Caco-2 (cell line): ENCODE results near the gene PMFBP1. TPM values are rescaled to one million over a fixed set of nuclear protein-coding genes. Genes with fewer than 3 reads are reported as not detected.

Source experiments
- BruUV-seq: library from RNA; stranded (reverse); fragments of 400-500 nt; replicated peaks from 2 replicates; lab custom pipeline; 2021; lab: Mats Ljungman, UMichigan
- CTCF ChIA-PET: fragments of 300-600 bp; sonication (Branson Sonifier 250); formaldehyde crosslinking; loops from one replicate; lab custom pipeline; 2022; ENCODE audit warnings: antibody characterized with exemption; lab: Charles Lee
- POLR2A ChIA-PET: fragments of 300-600 bp; sonication (Branson Sonifier 250); formaldehyde crosslinking; loops from one replicate; lab custom pipeline; 2022; ENCODE audit warnings: antibody characterized with exemption; lab: Charles Lee
- DNase-seq, 2 experiments: peaks; one replicate each; pipeline versions ENCODE4 v3.0.0 to v3.0.0-alpha.2; 2020 to 2022
- H3K27me3 ChIP-seq: replicated peaks from 2 replicates; pipeline ENCODE4 v1.6.0; 2011; ENCODE audit warnings: low read length; ENCODE audit not compliant: control insufficient read depth, insufficient read depth
- H3K36me3 ChIP-seq: 2 replicates; pipeline ENCODE4 v1.5.1; 2011; ENCODE audit warnings: low read length; ENCODE audit not compliant: control insufficient read depth, insufficient read depth
- H3K4me1 ChIP-seq: fragments of 250-450 bp; sonication (Bioruptor Pico); 2 replicates; pipeline ENCODE4 v1.5.1; 2020; ENCODE audit warnings: mild to moderate bottlenecking
- H3K4me3 ChIP-seq: 2 replicates; pipeline ENCODE4 v1.5.1; 2011; ENCODE audit warnings: low read depth, mild to moderate bottlenecking, control low read depth, low read length
- H3K9me3 ChIP-seq: fragments of 250-450 bp; sonication (Bioruptor Pico); 2 replicates; pipeline ENCODE4 v1.5.1; 2020; ENCODE audit warnings: mild to moderate bottlenecking, moderate library complexity
- H3K27ac Mint-ChIP-seq: one replicate; pipeline ENCODE4 v1.8.0; 2022; ENCODE audit warnings: mixed read lengths; ENCODE audit not compliant: unreplicated experiment
- H3K27me3 Mint-ChIP-seq: one replicate; pipeline ENCODE4 v1.8.0; 2022; ENCODE audit warnings: mixed read lengths; ENCODE audit not compliant: insufficient read depth, unreplicated experiment
- H3K36me3 Mint-ChIP-seq: one replicate; pipeline ENCODE4 v1.8.0; 2022; ENCODE audit warnings: mild to moderate bottlenecking, mixed read lengths; ENCODE audit not compliant: insufficient read depth, unreplicated experiment
- H3K4me1 Mint-ChIP-seq: one replicate; pipeline ENCODE4 v1.8.0; 2022; ENCODE audit warnings: low read depth, mixed read lengths; ENCODE audit not compliant: unreplicated experiment
- H3K4me3 Mint-ChIP-seq: one replicate; pipeline ENCODE4 v1.8.0; 2022; ENCODE audit warnings: mild to moderate bottlenecking, moderate library complexity, mixed read lengths; ENCODE audit not compliant: unreplicated experiment
- H3K9me3 Mint-ChIP-seq: one replicate; pipeline ENCODE4 v1.8.0; 2022; ENCODE audit warnings: mixed read lengths; ENCODE audit not compliant: unreplicated experiment
- CTCF ChIP-seq, 2 experiments: fragments of 200-600 bp in 1 of 2; IDR thresholded peaks; 1 replicate in 1 of 2; 2 replicates in 1 of 2; pipeline versions ENCODE4 v1.5.1 to v1.8.0; 2011 to 2022; ENCODE audit warnings: antibody characterized with exemption in 1 of 2, control low read depth in 1 of 2, inconsistent platforms in 1 of 2, low read depth in 1 of 2, low read length in 1 of 2, mild to moderate bottlenecking in 1 of 2, moderate library complexity in 1 of 2; ENCODE audit not compliant: insufficient read depth in 1 of 2, severe bottlenecking in 1 of 2, unreplicated experiment in 1 of 2
- intact Hi-C: fragments of 100-400 bp; cut with micrococcal nuclease; formaldehyde crosslinking; loops from one replicate; pipeline ENCODE4 v1.10.0; 2022; ENCODE audit not compliant: unreplicated experiment
- total RNA-seq: library from RNA; stranded (reverse); gene quantifications from 2 replicates; pipeline ENCODE4 v1.2.3, GENCODE V29; 2022

PMFBP1 gene
- total RNA-seq, 1 experiment from 2014 or later: 5.6 TPM

- Mint-ChIP-seq H3K4me1 (no peaks in the 10 kb centered on the region), H3K9me3 (no peaks in the 10 kb centered on the region), H3K36me3 (no peaks in the 10 kb centered on the region), H3K27ac (no peak overlapping the region), H3K4me3 (no peak overlapping the region), H3K27me3 (peaks cover 5% of the 10 kb centered on the region)
- Histone ChIP-seq H3K4me1 (no peaks in the 10 kb centered on the region), H3K36me3 (no peaks in the 10 kb centered on the region), H3K4me3 (no peak overlapping the region), H3K9me3 (no peaks in the 10 kb centered on the region), H3K27me3 (no peaks in the 10 kb centered on the region)
- POLR2A ChIA-PET: no interaction called here
- no peak for TF ChIP-seq CTCF (IDR thresholded peaks at IDR 0.05; ENCODE audit: insufficient read depth in 1 of 2, low read depth in 1 of 2, low read length in 1 of 2, severe bottlenecking in 1 of 2, unreplicated experiment in 1 of 2)
- DNase-seq: no peak
- no TSS peak for BruUV-seq
- intact Hi-C loops: no loop called here
- CTCF ChIA-PET: no interaction called here
Measured at GRCh38 chr16:72174726-72175125, 2.8 kb upstream of the PMFBP1 start.

- ChIA-PET CTCF (no interaction called here), POLR2A (no interaction called here)
Measured at GRCh38 chr16:72173997-72174396, 2.0 kb upstream of the PMFBP1 start.

GRCh38 chr16:72171236-72171635 lies 719 bp downstream of the PMFBP1 start:
- peaks cover 3% of the 10 kb centered on the region for H3K27me3 Mint-ChIP-seq
- no peak overlapping the region for H3K27ac Mint-ChIP-seq
- ChIA-PET CTCF (interaction anchor here (0.7 kb wide), 1 partner anchor 15 kb away, joined by 3 read pairs; no protein-coding TSS in a partner anchor), POLR2A (no interaction called here)
- Histone ChIP-seq H3K27me3 (no peaks in the 10 kb centered on the region), H3K4me3 (no peak overlapping the region), H3K36me3 (no peaks in the 10 kb centered on the region), H3K4me1 (no peaks in the 10 kb centered on the region), H3K9me3 (no peaks in the 10 kb centered on the region)
- intact Hi-C loops: no loop called here
- H3K4me1 Mint-ChIP-seq: no peaks in the 10 kb centered on the region
- no peaks in the 10 kb centered on the region for H3K9me3 Mint-ChIP-seq
- no peak for DNase-seq
- H3K36me3 Mint-ChIP-seq: no peaks in the 10 kb centered on the region
- no peak for TF ChIP-seq CTCF (IDR thresholded peaks at IDR 0.05; ENCODE audit: insufficient read depth in 1 of 2, low read depth in 1 of 2, low read length in 1 of 2, severe bottlenecking in 1 of 2, unreplicated experiment in 1 of 2)
- no peak overlapping the region for H3K4me3 Mint-ChIP-seq
- no TSS peak for BruUV-seq

More at GRCh38 chr16:72173997-72174396, 2.0 kb upstream of the PMFBP1 start:
- Histone ChIP-seq H3K27me3 (no peaks in the 10 kb centered on the region), H3K36me3 (no peaks in the 10 kb centered on the region), H3K9me3 (no peaks in the 10 kb centered on the region), H3K4me1 (no peaks in the 10 kb centered on the region), H3K4me3 (no peak overlapping the region)
- intact Hi-C loops: no loop called here
- H3K36me3 Mint-ChIP-seq: no peaks in the 10 kb centered on the region
- no peak for DNase-seq
- no peaks in the 10 kb centered on the region for H3K4me1 Mint-ChIP-seq
- no peaks in the 10 kb centered on the region for H3K9me3 Mint-ChIP-seq
- H3K27me3 Mint-ChIP-seq: peaks cover 5% of the 10 kb centered on the region
- H3K4me3 Mint-ChIP-seq: no peak overlapping the region
- TF ChIP-seq CTCF (IDR thresholded peaks at IDR 0.05; ENCODE audit: insufficient read depth in 1 of 2, low read depth in 1 of 2, low read length in 1 of 2, severe bottlenecking in 1 of 2, unreplicated experiment in 1 of 2): no peak
- no peak overlapping the region for H3K27ac Mint-ChIP-seq
- BruUV-seq: no TSS peak
